ENCODE measurements around the gene MRPS27. TPM values are rescaled to one million over a fixed set of nuclear protein-coding genes. Genes with fewer than 3 reads are reported as not detected.

MRPS27 gene
- total and polyA plus RNA-seq, 9 of the 15 experiments (the other 6 are each of a cell fraction or from before 2014, with no cell fraction given) = 73.6 to 144 (median 106) TPM

DNA sequence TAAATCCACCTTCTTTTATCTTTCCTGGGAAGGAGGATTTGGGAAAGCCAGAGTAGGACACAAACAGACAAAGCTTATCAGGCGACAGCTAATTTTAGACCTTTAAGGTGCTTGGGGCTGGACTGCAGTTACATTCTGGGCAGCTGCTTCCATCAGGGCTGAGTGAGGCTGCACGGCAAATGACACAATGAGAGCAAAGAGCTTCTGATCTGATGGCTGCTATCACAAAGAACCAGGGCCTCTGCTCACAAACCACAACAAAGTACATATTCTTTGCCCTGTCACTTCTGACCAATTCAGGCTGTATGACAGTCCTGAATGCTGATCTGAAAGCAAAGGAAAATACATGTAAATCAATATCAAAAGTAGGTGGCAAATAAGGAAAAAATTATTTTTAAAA is 93.1 kb downstream of the MRPS27 start (continued):
- TF ChIP-seq ZNF175 (CRISPR knock-in tag; IDR thresholded peaks at IDR 0.05; ENCODE audit: low read depth) (no peak), KLF13 (tag; IDR thresholded peaks at IDR 0.05; ENCODE audit: borderline replicate concordance, low read depth) (no peak), ATF1 (CRISPR knock-in tag; IDR thresholded peaks at IDR 0.05) (no peak), ATF1 (tag; IDR thresholded peaks at IDR 0.05) (no peak), NR2C1 (IDR thresholded peaks at IDR 0.05) (no peak), NR2C1 (tag; IDR thresholded peaks at IDR 0.05) (no peak), CCNT2 (IDR thresholded peaks at IDR 0.05; ENCODE audit: borderline replicate concordance, extremely low read depth, insufficient read length, low read depth, low read length) (peak; percentile 53), ELF1 (tag; IDR thresholded peaks at IDR 0.05) (no peak), ZSCAN32 (CRISPR knock-in tag; IDR thresholded peaks at IDR 0.05) (no peak), NFIC (IDR thresholded peaks at IDR 0.05) (0 out of 2 replicates have a peak, but pooled peaks have one; percentile 22), ZBTB8A (IDR thresholded peaks at IDR 0.05; ENCODE audit: partially characterized antibody) (no peak), ZNF830 (CRISPR knock-in tag; IDR thresholded peaks at IDR 0.05) (no peak), ETS2 (tag; IDR thresholded peaks at IDR 0.05; ENCODE audit: borderline replicate concordance, poor library complexity, severe bottlenecking) (no peak), PTBP1 (IDR thresholded peaks at IDR 0.05; ENCODE audit: low read depth, low read length) (no peak), CAMTA2 (CRISPR knock-in tag; conservative IDR thresholded peaks at IDR 0.05) (no peak), ZNF696 (CRISPR knock-in tag; conservative IDR thresholded peaks at IDR 0.05) (no peak), YBX1 (IDR thresholded peaks at IDR 0.05) (no peak), TGIF2 (CRISPR knock-in tag; IDR thresholded peaks at IDR 0.05) (no peak), BRCA1 (IDR thresholded peaks at IDR 0.05) (no peak), BRCA1 (CRISPR knock-in tag; IDR thresholded peaks at IDR 0.05) (no peak), SOX6 (IDR thresholded peaks at IDR 0.05) (peak; percentile 99), ZNF3 (CRISPR knock-in tag; IDR thresholded peaks at IDR 0.05) (no peak), TSC22D4 (tag; IDR thresholded peaks at IDR 0.05) (no peak)
- TF ChIP-seq, protein P1, sequence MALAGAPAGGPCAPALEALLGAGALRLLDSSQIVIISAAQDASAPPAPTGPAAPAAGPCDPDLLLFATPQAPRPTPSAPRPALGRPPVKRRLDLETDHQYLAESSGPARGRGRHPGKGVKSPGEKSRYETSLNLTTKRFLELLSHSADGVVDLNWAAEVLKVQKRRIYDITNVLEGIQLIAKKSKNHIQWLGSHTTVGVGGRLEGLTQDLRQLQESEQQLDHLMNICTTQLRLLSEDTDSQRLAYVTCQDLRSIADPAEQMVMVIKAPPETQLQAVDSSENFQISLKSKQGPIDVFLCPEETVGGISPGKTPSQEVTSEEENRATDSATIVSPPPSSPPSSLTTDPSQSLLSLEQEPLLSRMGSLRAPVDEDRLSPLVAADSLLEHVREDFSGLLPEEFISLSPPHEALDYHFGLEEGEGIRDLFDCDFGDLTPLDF (CRISPR knock-in tag; IDR thresholded peaks at IDR 0.05) = no peak
